H9 (cell line): ENCODE results near the gene RABGAP1. TPM values are rescaled to one million over a fixed set of nuclear protein-coding genes. Genes with fewer than 3 reads are reported as not detected.
"Not testable (repeated sequence)": the region's sequence is repeated elsewhere in the genome, so short reads cannot be mapped to it uniquely, and the experiment has no call there.

ENCODE experiments used
- DNase-seq: peaks from one replicate; pipeline ENCODE4 v3.0.0-alpha.2; 2017
- H2AFZ ChIP-seq: one replicate; pipeline ENCODE4 v1.6.1; 2013; ENCODE audit warnings: mild to moderate bottlenecking, low read length, control low read depth, moderate library complexity
- H2AK5ac ChIP-seq: 2 replicates; pipeline ENCODE4 v1.6.1; 2013; ENCODE audit warnings: low read length, control low read depth, mixed read lengths; ENCODE audit not compliant: insufficient read length
- H2BK120ac ChIP-seq: one replicate; pipeline ENCODE4 v1.6.1; 2013; ENCODE audit warnings: low read depth, mild to moderate bottlenecking, low read length, control low read depth, inconsistent platforms; ENCODE audit not compliant: poor library complexity, severe bottlenecking
- H2BK12ac ChIP-seq: 2 replicates; pipeline ENCODE4 v1.6.1; 2013; ENCODE audit warnings: low read length, control low read depth, mixed read lengths, low read depth; ENCODE audit not compliant: insufficient read length
- H2BK15ac ChIP-seq: 2 replicates; pipeline ENCODE4 v1.6.1; 2013; ENCODE audit warnings: low read depth, low read length, control low read depth
- H2BK20ac ChIP-seq: one replicate; pipeline ENCODE4 v1.6.1; 2013; ENCODE audit warnings: low read depth, mild to moderate bottlenecking, low read length, control low read depth, inconsistent platforms; ENCODE audit not compliant: poor library complexity, severe bottlenecking
- H2BK5ac ChIP-seq: 2 replicates; pipeline ENCODE4 v1.6.1; 2013; ENCODE audit warnings: low read length, control low read depth, mixed read lengths; ENCODE audit not compliant: insufficient read length
- H3K14ac ChIP-seq: 2 replicates; pipeline ENCODE4 v1.6.1; 2013; ENCODE audit warnings: low read length, control low read depth; ENCODE audit not compliant: insufficient read depth
- H3K18ac ChIP-seq: 2 replicates; pipeline ENCODE4 v1.6.1; 2013; ENCODE audit warnings: low read depth, mild to moderate bottlenecking, mixed read lengths, low read length, control low read depth; ENCODE audit not compliant: insufficient read length
- H3K23ac ChIP-seq: 2 replicates; pipeline ENCODE4 v1.6.1; 2013; ENCODE audit warnings: low read length, control low read depth, mixed read lengths, low read depth; ENCODE audit not compliant: insufficient read length
- H3K23me2 ChIP-seq: 2 replicates; pipeline ENCODE4 v1.6.1; 2013; ENCODE audit warnings: low read depth, mild to moderate bottlenecking, mixed read lengths, low read length, control low read depth; ENCODE audit not compliant: insufficient read length, poor library complexity, severe bottlenecking
- H3K27ac ChIP-seq: 2 replicates; pipeline ENCODE4 v1.5.1; 2013; ENCODE audit warnings: low read length, control low read depth, mixed read lengths, low read depth; ENCODE audit not compliant: insufficient read length
- H3K27me3 ChIP-seq: 2 replicates; pipeline ENCODE4 v1.6.1; 2013; ENCODE audit warnings: low read length, control low read depth, inconsistent platforms; ENCODE audit not compliant: insufficient read depth
- H3K4ac ChIP-seq: 2 replicates; pipeline ENCODE4 v1.6.1; 2013; ENCODE audit warnings: low read depth, mild to moderate bottlenecking, control low read depth, inconsistent platforms, low read length, moderate library complexity
- H3K4me1 ChIP-seq: 2 replicates; pipeline ENCODE4 v1.6.1; 2013; ENCODE audit warnings: low read length, control low read depth, inconsistent platforms; ENCODE audit not compliant: insufficient read depth
- H3K4me2 ChIP-seq: 2 replicates; pipeline ENCODE4 v1.6.1; 2013; ENCODE audit warnings: low read length, control low read depth, mixed read lengths; ENCODE audit not compliant: insufficient read length, insufficient read depth
- H3K56ac ChIP-seq: 2 replicates; pipeline ENCODE4 v1.6.1; 2013; ENCODE audit warnings: low read depth, mild to moderate bottlenecking, mixed read lengths, low read length, control low read depth; ENCODE audit not compliant: insufficient read length
- H3K79me1 ChIP-seq: 2 replicates; pipeline ENCODE4 v1.6.1; 2013; ENCODE audit warnings: low read depth, mild to moderate bottlenecking, moderate library complexity, low read length, control low read depth, inconsistent platforms; ENCODE audit not compliant: insufficient read depth, poor library complexity, severe bottlenecking
- H3K79me2 ChIP-seq: 2 replicates; pipeline ENCODE4 v1.6.1; 2013; ENCODE audit warnings: low read length, control low read depth, inconsistent platforms; ENCODE audit not compliant: insufficient read depth
- H3K9ac ChIP-seq: 2 replicates; pipeline ENCODE4 v1.6.1; 2013; ENCODE audit warnings: low read length, control low read depth, mixed read lengths; ENCODE audit not compliant: insufficient read length; ENCODE audit errors: extremely low read depth
- H3K9me3 ChIP-seq: one replicate; pipeline ENCODE4 v1.6.1; 2013; ENCODE audit warnings: low read depth, low read length, inconsistent platforms; ENCODE audit not compliant: control insufficient read depth
- H3T11ph ChIP-seq: one replicate; pipeline ENCODE4 v1.6.1; 2013; ENCODE audit warnings: mild to moderate bottlenecking, low read length, control low read depth, inconsistent platforms
- H4K20me1 ChIP-seq: one replicate; pipeline ENCODE4 v1.6.1; 2013; ENCODE audit not compliant: control insufficient read depth, insufficient read length, insufficient read depth
- H4K5ac ChIP-seq: 2 replicates; pipeline ENCODE4 v1.6.1; 2013; ENCODE audit warnings: low read depth, mild to moderate bottlenecking, mixed read lengths, low read length, control low read depth; ENCODE audit not compliant: insufficient read length
- H4K8ac ChIP-seq: replicated peaks from 2 replicates; pipeline ENCODE4 v1.6.1; 2013; ENCODE audit warnings: low read length, control low read depth, mixed read lengths, low read depth; ENCODE audit not compliant: insufficient read length
- H4K91ac ChIP-seq: 2 replicates; pipeline ENCODE4 v1.6.1; 2013; ENCODE audit warnings: low read depth, mild to moderate bottlenecking, moderate library complexity, mixed read lengths, low read length, control low read depth; ENCODE audit not compliant: insufficient read length
- H3K27ac Mint-ChIP-seq, 3 experiments: 2 replicates in 2 of 3; 3 replicates in 1 of 3; pipeline ENCODE4 v1.8.0; 2020 to 2021; ENCODE audit warnings: mixed read lengths in 3 of 3, mild to moderate bottlenecking in 1 of 3, moderate library complexity in 1 of 3
- H3K27me3 Mint-ChIP-seq: 2 replicates; pipeline ENCODE4 v1.8.0; 2021; ENCODE audit warnings: low read depth, mild to moderate bottlenecking, moderate library complexity, mixed read lengths
- H3K36me3 Mint-ChIP-seq, 3 experiments: 2 replicates in 2 of 3; 3 replicates in 1 of 3; pipeline ENCODE4 v1.8.0; 2020 to 2021; ENCODE audit warnings: low read depth in 3 of 3, mixed read lengths in 3 of 3; ENCODE audit not compliant: insufficient read depth in 1 of 3
- H3K4me1 Mint-ChIP-seq, 2 experiments: 2 replicates each; pipeline ENCODE4 v1.8.0; 2020; ENCODE audit warnings: mixed read lengths in 2 of 2
- H3K4me3 Mint-ChIP-seq, 2 experiments: 2 replicates in 1 of 2; 3 replicates in 1 of 2; pipeline ENCODE4 v1.8.0; 2020 to 2021; ENCODE audit warnings: mild to moderate bottlenecking in 2 of 2, mixed read lengths in 2 of 2, moderate library complexity in 1 of 2
- H3K9me3 Mint-ChIP-seq, 2 experiments: 2 replicates in 1 of 2; 3 replicates in 1 of 2; pipeline ENCODE4 v1.8.0; 2020; ENCODE audit warnings: mild to moderate bottlenecking in 2 of 2, mixed read lengths in 2 of 2, moderate library complexity in 1 of 2
- CTCF ChIP-seq: fragments of 200-600 bp; sonication (generic); conservative IDR thresholded peaks from 3 replicates; pipeline ENCODE4 v1.8.0; 2021; ENCODE audit warnings: antibody characterized with exemption, mild to moderate bottlenecking
- WGBS: extraction: QIAGEN DNeasy Blood & Tissue Kit; methylation state at CpG from one replicate; pipeline ENCODE4 v1.1.7; 2013; ENCODE audit warnings: missing lambda C conversion rate, low lambda C conversion rate, mixed read lengths; ENCODE audit not compliant: insufficient read length; ENCODE audit errors: extremely low coverage; 5-methylcytosine and 5-hydroxymethylcytosine counted together
- total RNA-seq: library from RNA; stranded (reverse); gene quantifications from 2 replicates; pipeline ENCODE4 v1.2.1, GENCODE V29; 2021

The RABGAP1 gene
- total RNA-seq, 1 experiment from 2014 or later = 31.6 TPM

GRCh38 chr9:122906122-122906521 lies 34.7 kb upstream of the RABGAP1 start:
- no CpG with 5 or more reads among the region's 16 CpGs for WGBS
- Mint-ChIP-seq H3K36me3 (peaks cover 8 to 13% (median 9%) of the 10 kb centered on the region in 3 experiments; a peak in 6 of 7 replicates), H3K4me1 (peaks cover 10 to 11% of the 10 kb centered on the region in 2 experiments)
- not testable (repeated sequence) for H4K8ac ChIP-seq, H3K9ac ChIP-seq, H3K27ac ChIP-seq, H3K56ac ChIP-seq, H3K4me1 ChIP-seq, H4K20me1 ChIP-seq, H3K23ac ChIP-seq, H3K23me2 ChIP-seq, H2BK120ac ChIP-seq, H3K4me3 Mint-ChIP-seq, H2AK5ac ChIP-seq, H2BK20ac ChIP-seq, H4K5ac ChIP-seq, H3K9me3 Mint-ChIP-seq, H2BK12ac ChIP-seq, H2AFZ ChIP-seq, H2BK5ac ChIP-seq, H3K4me2 ChIP-seq, H3K18ac ChIP-seq, H3K9me3 ChIP-seq, H3K27me3 Mint-ChIP-seq, H3K27me3 ChIP-seq, H3K14ac ChIP-seq, H3K27ac Mint-ChIP-seq, DNase-seq, H3K4ac ChIP-seq, H2BK15ac ChIP-seq, H3T11ph ChIP-seq, H3K79me1 ChIP-seq, H4K91ac ChIP-seq
- 0 out of 3 replicates have a peak, but pooled peaks have one; percentile 11 for TF ChIP-seq CTCF
- H3K79me2 ChIP-seq = peaks cover 14% of the 10 kb centered on the region; the same call in 1 of the 2 replicates
